ENCODE results near the gene NOL3.

- no peak for TF ChIP-seq CTCF (conservative IDR thresholded peaks at IDR 0.05; ENCODE audit: low read depth, low read length)
- TF ChIP-seq USF2 (IDR thresholded peaks at IDR 0.05; ENCODE audit: low read depth, low read length): no peak
- TF ChIP-seq NFE2L2 (IDR thresholded peaks at IDR 0.05; ENCODE audit: low read depth, low read length): no peak
- TF ChIP-seq RCOR1 (IDR thresholded peaks at IDR 0.05; ENCODE audit: insufficient replicate concordance, low read length): no peak
- no peak for TF ChIP-seq RAD21 (IDR thresholded peaks at IDR 0.05; ENCODE audit: low read length)
- TF ChIP-seq MAZ (IDR thresholded peaks at IDR 0.05; ENCODE audit: borderline replicate concordance, low read depth, low read length): no peak
- TF ChIP-seq POLR2A (IDR thresholded peaks at IDR 0.05; ENCODE audit: low read depth, low read length): no peak
Observed at GRCh38 chr16:67145746-67146145, 24.6 kb upstream of the NOL3 start.
